ENCODE measurements around the gene USP31.

- TF ChIP-seq, protein P1, sequence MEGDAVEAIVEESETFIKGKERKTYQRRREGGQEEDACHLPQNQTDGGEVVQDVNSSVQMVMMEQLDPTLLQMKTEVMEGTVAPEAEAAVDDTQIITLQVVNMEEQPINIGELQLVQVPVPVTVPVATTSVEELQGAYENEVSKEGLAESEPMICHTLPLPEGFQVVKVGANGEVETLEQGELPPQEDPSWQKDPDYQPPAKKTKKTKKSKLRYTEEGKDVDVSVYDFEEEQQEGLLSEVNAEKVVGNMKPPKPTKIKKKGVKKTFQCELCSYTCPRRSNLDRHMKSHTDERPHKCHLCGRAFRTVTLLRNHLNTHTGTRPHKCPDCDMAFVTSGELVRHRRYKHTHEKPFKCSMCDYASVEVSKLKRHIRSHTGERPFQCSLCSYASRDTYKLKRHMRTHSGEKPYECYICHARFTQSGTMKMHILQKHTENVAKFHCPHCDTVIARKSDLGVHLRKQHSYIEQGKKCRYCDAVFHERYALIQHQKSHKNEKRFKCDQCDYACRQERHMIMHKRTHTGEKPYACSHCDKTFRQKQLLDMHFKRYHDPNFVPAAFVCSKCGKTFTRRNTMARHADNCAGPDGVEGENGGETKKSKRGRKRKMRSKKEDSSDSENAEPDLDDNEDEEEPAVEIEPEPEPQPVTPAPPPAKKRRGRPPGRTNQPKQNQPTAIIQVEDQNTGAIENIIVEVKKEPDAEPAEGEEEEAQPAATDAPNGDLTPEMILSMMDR (IDR thresholded peaks at IDR 0.05): no peak
- no peak for TF ChIP-seq ZFX (IDR thresholded peaks at IDR 0.05; ENCODE audit: borderline replicate concordance)
Observed at GRCh38 chr16:23186171-23186570, 36.9 kb upstream of the USP31 start.
